GM19324 (cell line): ENCODE data around the gene STAM.
A peak's percentile ranks its signal among the peaks of the same experiment; 100 is the strongest.

Experiments used
- ATAC-seq: cut with Tn5 transposase; IDR thresholded peaks from one replicate; pipeline ENCODE4 v1.9.1; 2021; ENCODE audit warnings: mild to moderate bottlenecking, moderate library complexity; ENCODE audit not compliant: unreplicated experiment, low FRiP score

Gene STAM

DNA sequence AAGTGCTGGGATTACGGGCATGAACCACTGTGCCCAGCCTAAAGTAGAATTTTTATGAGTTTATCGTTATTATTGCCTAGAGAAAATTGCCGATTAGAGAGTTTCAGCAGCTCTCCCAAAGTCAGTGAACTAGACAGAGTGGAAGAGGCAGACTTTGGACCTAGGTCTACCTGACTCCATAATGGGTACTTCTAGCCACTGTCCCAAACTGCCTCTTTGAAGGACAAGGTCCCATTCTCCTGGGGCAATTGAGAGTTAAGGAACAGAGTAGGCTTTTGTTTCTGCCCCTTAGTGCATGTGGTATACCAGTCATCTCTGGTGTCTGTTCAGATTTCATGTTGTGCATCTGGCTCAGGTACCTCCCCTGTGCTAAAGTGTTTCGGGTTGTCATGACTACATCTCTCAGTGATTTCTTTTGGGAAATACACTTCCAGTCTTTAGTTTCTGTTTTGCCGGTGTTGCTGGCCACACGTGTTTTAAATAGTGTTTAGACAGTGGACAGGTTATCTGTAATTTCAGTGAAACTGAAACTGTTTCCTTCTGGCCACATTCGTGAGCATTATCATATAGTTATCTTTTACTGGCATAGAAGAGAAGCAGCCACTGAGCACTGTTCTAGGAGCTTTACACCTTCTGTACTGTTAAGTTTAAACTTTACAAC, 112.7 kb downstream of the STAM start:
- ATAC-seq = peak; percentile 93

GRCh38 chr10:17758200-17758599, 114.2 kb downstream of the STAM start:
- ATAC-seq = no peak

DNA sequence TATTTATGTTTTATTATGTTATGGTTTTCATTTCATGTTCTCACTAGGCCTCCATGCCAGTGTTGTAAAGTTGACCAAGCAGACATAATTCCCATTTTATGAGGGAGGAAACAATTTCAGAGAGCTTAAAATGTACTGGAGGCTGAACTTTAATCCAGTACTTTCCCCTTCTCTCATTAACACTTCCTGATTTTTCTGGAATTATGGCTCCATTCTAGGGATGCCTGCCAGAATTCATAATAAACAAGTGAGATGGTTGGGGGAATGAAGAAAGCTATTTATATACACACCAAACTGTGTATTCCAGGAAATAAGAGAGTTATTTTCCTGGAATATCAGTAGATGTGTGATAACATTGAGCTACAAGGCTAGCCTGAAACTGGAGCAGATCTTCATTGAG, 114.9 kb downstream of the STAM start:
- ATAC-seq = no peak

DNA sequence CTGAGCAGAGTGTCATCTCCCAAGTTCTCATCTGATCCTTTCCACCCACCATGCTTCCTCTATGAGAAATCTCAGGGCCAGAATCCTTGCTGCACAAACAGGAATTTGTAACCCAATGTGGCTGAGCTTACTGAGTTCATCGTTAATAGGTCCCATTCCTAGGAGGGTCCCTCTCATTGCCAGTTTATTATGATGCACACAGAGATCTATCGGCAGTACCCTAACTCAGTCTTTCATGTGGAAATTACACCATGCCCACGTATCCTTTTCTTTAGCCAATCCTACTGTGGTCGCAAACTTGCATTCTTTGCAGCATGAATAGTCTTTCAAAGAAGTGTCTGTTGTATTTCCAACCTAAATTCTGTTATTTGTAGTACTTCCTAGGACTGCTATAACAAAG, 120.2 kb downstream of the STAM start:
- no peak for ATAC-seq

DNA sequence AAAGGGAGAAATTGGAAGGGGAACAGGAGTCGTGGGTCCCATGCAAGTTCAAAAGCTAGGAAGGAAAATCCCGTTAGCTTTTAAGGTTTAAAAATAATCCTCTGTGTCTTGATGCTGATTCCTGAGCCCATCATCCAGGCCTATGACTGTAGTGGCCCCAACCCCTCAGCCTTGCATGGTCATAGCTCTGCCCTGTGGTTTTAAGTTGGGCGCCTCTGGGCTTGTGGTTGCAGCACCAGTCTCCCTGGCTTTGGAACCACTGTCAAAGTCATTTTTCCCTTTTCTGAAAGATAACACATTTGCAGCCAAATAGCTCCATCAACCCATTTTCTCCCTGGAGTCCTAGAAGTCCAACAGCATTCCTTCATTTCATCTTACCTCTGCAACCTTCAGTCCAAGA, 121.7 kb downstream of the STAM start:
- no peak for ATAC-seq
